ENCODE results near the gene HEG1. TPM values are rescaled to one million over a fixed set of nuclear protein-coding genes. Genes with fewer than 3 reads are reported as not detected.

HEG1 gene
- total and polyA plus RNA-seq, 2 of the 4 experiments (the other 2 are of a cell fraction): 25.6 to 43.4 TPM

DNA sequence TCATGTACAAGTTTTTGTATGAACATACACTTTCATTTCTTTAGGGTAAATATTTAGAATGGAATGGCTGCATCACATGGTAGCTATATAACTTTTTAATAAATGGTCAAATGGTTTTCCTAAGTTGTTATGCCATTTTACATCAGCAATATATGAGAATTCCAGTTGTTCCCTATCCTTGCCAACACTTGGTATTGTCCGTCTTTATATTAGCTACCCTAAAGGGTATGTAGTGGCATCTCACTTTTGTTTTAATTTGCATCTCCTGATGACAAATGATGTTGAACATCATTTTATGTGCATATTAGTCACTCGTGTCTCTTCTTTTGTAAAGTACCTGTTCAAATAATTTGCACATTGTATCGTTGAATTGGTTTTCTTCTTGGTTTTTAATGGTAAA lies 118.7 kb downstream of the HEG1 start:
- H4K8ac ChIP-seq (ENCODE audit: low read depth in 2 of 2, low read length in 2 of 2): no peak overlapping the region
- CTCF ChIA-PET: interaction anchor here (0.6 kb wide), 2 partner anchors 317 to 647 kb away, joined by 4 to 6 read pairs; no protein-coding TSS in a partner anchor
- BruUV-seq (replicated peaks): no TSS peak

More for the DNA sequence above, 118.7 kb downstream of the HEG1 start:
- Histone ChIP-seq H2BK20ac (ENCODE audit: low read depth, low read length) (no peak overlapping the region), H3K23ac (ENCODE audit: low read depth, low read length) (no peak overlapping the region), H2BK120ac (ENCODE audit: low read depth, low read length) (no peak overlapping the region), H3K79me1 (ENCODE audit: low read depth in 1 of 2, low read length in 2 of 2) (no peaks in the 10 kb centered on the region), H3K4me3 (ENCODE audit: insufficient read depth, low read depth, low read length) (no peak overlapping the region), H2AFZ (replicated peaks; ENCODE audit: low read length, poor library complexity) (no peak overlapping the region), H2BK15ac (ENCODE audit: low read depth, low read length) (no peak overlapping the region), H3K4ac (ENCODE audit: low read depth, low read length) (no peak overlapping the region), H3K18ac (ENCODE audit: low read depth, low read length) (no peak overlapping the region), H3K27me3 (ENCODE audit: control insufficient read depth, insufficient read depth, low read length) (peaks cover 15% of the 10 kb centered on the region), H3K4me2 (ENCODE audit: low read depth, low read length) (no peak overlapping the region), H3K9me1 (ENCODE audit: insufficient read depth, low read length) (no peaks in the 10 kb centered on the region; the same call in 1 of the 2 replicates), H2BK5ac (ENCODE audit: low read depth, low read length, poor library complexity, severe bottlenecking) (no peak overlapping the region), H4K5ac (ENCODE audit: low read depth, low read length) (no peak overlapping the region), H3K36me3 (ENCODE audit: control insufficient read depth, insufficient read depth, low read length) (no peaks in the 10 kb centered on the region), H3K56ac (ENCODE audit: extremely low read depth, insufficient read depth, low read length) (no peak overlapping the region), H2AK9ac (replicated peaks; ENCODE audit: low read depth, low read length, poor library complexity) (no peak overlapping the region), H4K20me1 (ENCODE audit: insufficient read depth, low read length) (no peaks in the 10 kb centered on the region), H3K27ac (ENCODE audit: insufficient read depth, low read length) (no peak overlapping the region), H3K9me3 (ENCODE audit: control insufficient read depth, insufficient read depth, low read length) (no peaks in the 10 kb centered on the region), H2AK5ac (ENCODE audit: low read depth, low read length) (no peak overlapping the region), H3K14ac (replicated peaks; ENCODE audit: low read depth, low read length) (no peak overlapping the region), H3K4me1 (ENCODE audit: control insufficient read depth, insufficient read depth, low read length) (no peaks in the 10 kb centered on the region), H3K9ac (ENCODE audit: low read depth, low read length) (no peak overlapping the region), H4K91ac (ENCODE audit: insufficient read depth, low read depth, low read length) (no peak overlapping the region)
- intact Hi-C loops (cut with micrococcal nuclease) (no loop called here), in situ Hi-C loops (cut with MboI; ENCODE audit: low sequenced_read_pairs) (loop anchor here (5.0 kb wide), 1 partner anchor 490 kb away; no protein-coding TSS in a partner anchor), dilution Hi-C loops (cut with HindIII; ENCODE audit: low sequenced_read_pairs, unreplicated experiment) (no loop called here)
- no peak for TF ChIP-seq RCOR1 (IDR thresholded peaks at IDR 0.05; ENCODE audit: insufficient replicate concordance, low read length)
- TF ChIP-seq MAZ (IDR thresholded peaks at IDR 0.05; ENCODE audit: borderline replicate concordance, low read depth, low read length): no peak
- no peak for TF ChIP-seq MXI1 (IDR thresholded peaks at IDR 0.05; ENCODE audit: borderline replicate concordance, low read depth, low read length)
- TF ChIP-seq FOS (IDR thresholded peaks at IDR 0.05; ENCODE audit: low read depth, low read length): no peak
- no peak for TF ChIP-seq RFX5 (IDR thresholded peaks at IDR 0.05; ENCODE audit: low read depth, low read length)
- no peak for TF ChIP-seq MAFK (IDR thresholded peaks at IDR 0.05; ENCODE audit: low read depth, low read length)
- no peak for TF ChIP-seq BHLHE40 (IDR thresholded peaks at IDR 0.05; ENCODE audit: low read depth, low read length)
- TF ChIP-seq POLR2A (IDR thresholded peaks at IDR 0.05; ENCODE audit: low read depth, low read length): no peak
- no peak for TF ChIP-seq RAD21 (IDR thresholded peaks at IDR 0.05; ENCODE audit: low read length)
- TF ChIP-seq SMC3 (IDR thresholded peaks at IDR 0.05; ENCODE audit: low read depth, low read length): no peak
- TF ChIP-seq, protein P1, sequence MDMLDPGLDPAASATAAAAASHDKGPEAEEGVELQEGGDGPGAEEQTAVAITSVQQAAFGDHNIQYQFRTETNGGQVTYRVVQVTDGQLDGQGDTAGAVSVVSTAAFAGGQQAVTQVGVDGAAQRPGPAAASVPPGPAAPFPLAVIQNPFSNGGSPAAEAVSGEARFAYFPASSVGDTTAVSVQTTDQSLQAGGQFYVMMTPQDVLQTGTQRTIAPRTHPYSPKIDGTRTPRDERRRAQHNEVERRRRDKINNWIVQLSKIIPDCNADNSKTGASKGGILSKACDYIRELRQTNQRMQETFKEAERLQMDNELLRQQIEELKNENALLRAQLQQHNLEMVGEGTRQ (IDR thresholded peaks at IDR 0.05; ENCODE audit: low read depth, low read length): no peak
- TF ChIP-seq, protein P2, sequence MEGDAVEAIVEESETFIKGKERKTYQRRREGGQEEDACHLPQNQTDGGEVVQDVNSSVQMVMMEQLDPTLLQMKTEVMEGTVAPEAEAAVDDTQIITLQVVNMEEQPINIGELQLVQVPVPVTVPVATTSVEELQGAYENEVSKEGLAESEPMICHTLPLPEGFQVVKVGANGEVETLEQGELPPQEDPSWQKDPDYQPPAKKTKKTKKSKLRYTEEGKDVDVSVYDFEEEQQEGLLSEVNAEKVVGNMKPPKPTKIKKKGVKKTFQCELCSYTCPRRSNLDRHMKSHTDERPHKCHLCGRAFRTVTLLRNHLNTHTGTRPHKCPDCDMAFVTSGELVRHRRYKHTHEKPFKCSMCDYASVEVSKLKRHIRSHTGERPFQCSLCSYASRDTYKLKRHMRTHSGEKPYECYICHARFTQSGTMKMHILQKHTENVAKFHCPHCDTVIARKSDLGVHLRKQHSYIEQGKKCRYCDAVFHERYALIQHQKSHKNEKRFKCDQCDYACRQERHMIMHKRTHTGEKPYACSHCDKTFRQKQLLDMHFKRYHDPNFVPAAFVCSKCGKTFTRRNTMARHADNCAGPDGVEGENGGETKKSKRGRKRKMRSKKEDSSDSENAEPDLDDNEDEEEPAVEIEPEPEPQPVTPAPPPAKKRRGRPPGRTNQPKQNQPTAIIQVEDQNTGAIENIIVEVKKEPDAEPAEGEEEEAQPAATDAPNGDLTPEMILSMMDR (conservative IDR thresholded peaks at IDR 0.05; ENCODE audit: low read depth, low read length): no peak
- POLR2A ChIA-PET (ENCODE audit: unreplicated experiment): no interaction called here
- WGBS, 2 experiments (ENCODE audit: extremely low coverage in 2 of 2, insufficient read length in 1 of 2): no CpG with 5 or more reads among the region's 3 CpGs
- ATAC-seq (ENCODE audit: low read depth) (no peak), DNase-seq (no peak)
